Thyroid gland (tissue), 4 donors: ENCODE data around the gene EFCAB12.

ENCODE experiments used
- POLR2A ChIP-seq, 2 donors: fragments of 450-650 bp; IDR thresholded peaks; one replicate each; pipeline ENCODE4 v1.6.1; 2017; ENCODE audit warnings: antibody characterized with exemption in 2 of 2, mild to moderate bottlenecking in 2 of 2, moderate library complexity in 1 of 2
- TF ChIP-seq, protein P1 (sequence below), 6 experiments: fragments of 200-600 bp in 3 of 6; fragments of 450-650 bp in 3 of 6; sonication (generic) in 3 of 6; IDR thresholded peaks; one replicate each; pipeline ENCODE4 v1.5.1; 2016 to 2019; ENCODE audit warnings: antibody characterized with exemption in 6 of 6, mild to moderate bottlenecking in 2 of 6, inconsistent platforms in 1 of 6, moderate library complexity in 1 of 6

DNA sequence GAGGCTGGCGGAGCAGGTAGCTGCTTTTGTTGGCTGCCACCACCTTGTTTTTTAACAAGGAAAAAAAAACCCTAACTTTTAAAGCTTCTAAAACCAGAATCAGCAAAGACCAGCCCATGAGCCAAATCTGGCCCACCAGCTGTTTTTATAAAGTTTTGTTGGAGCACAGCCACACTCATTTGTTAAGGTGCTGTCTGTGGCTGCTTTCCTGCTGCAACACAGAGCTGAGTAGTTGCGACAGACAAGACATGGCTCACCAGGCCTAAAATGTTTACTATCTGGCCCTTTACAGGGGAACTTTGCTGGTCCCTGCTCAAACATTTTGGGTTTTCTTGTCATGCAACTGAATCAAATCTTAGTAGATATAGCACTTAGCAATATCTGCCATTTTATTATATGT is 18.9 kb downstream of the EFCAB12 start:
- TF ChIP-seq, protein P1, sequence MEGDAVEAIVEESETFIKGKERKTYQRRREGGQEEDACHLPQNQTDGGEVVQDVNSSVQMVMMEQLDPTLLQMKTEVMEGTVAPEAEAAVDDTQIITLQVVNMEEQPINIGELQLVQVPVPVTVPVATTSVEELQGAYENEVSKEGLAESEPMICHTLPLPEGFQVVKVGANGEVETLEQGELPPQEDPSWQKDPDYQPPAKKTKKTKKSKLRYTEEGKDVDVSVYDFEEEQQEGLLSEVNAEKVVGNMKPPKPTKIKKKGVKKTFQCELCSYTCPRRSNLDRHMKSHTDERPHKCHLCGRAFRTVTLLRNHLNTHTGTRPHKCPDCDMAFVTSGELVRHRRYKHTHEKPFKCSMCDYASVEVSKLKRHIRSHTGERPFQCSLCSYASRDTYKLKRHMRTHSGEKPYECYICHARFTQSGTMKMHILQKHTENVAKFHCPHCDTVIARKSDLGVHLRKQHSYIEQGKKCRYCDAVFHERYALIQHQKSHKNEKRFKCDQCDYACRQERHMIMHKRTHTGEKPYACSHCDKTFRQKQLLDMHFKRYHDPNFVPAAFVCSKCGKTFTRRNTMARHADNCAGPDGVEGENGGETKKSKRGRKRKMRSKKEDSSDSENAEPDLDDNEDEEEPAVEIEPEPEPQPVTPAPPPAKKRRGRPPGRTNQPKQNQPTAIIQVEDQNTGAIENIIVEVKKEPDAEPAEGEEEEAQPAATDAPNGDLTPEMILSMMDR (IDR thresholded peaks at IDR 0.05), result no peak
- no peak for TF ChIP-seq POLR2A (IDR thresholded peaks at IDR 0.05)
